Skeletal muscle cell (primary cell): ENCODE results near the gene TYMP.

ENCODE experiments used
- DNase-seq: peaks from one replicate; pipeline ENCODE4 v3.0.0-alpha.2; 2010; ENCODE audit warnings: low read depth
- H3K4me3 ChIP-seq: 2 replicates; pipeline ENCODE4 v1.5.1; 2011; ENCODE audit warnings: low read depth, mild to moderate bottlenecking, control low read depth, low read length, moderate library complexity

TYMP gene

GRCh38 chr22:50529897-50530579 lies at the start of gene TYMP:
TSS of gene TYMP (minus strand) at chr22:50530012. CDS start at chr22:50529709, 303 bp downstream.
- no peak for DNase-seq
- peak within 1 kb of the TSS; percentile 54 for H3K4me3 ChIP-seq

- no peak for DNase-seq
- H3K4me3 ChIP-seq, result no peak overlapping the region
These were observed 49.0 kb upstream of the TYMP start for GRCh38 chr22:50578776-50579310.

GRCh38 chr22:50577987-50578775 lies 48.4 kb upstream of the TYMP start, which contains the start of gene CPT1B:
TSS of gene CPT1B (minus strand) at chr22:50578427. CDS start at chr22:50577915, 512 bp downstream.
- DNase-seq, result no peak
- no peak within 1 kb of the TSS for H3K4me3 ChIP-seq

- no peak for DNase-seq
- H3K4me3 ChIP-seq, result no peak overlapping the region
These were observed 47.8 kb upstream of the TYMP start for GRCh38 chr22:50577697-50577986.

- no peak for DNase-seq
- H3K4me3 ChIP-seq, result no peak overlapping the region
These were observed 47.2 kb upstream of the TYMP start for GRCh38 chr22:50576806-50577696.

GRCh38 chr22:50576070-50576469 lies 46.3 kb upstream of the TYMP start:
- no peak overlapping the region for H3K4me3 ChIP-seq
- DNase-seq, result no peak

- DNase-seq, result no peak
- no peak overlapping the region for H3K4me3 ChIP-seq
These were observed 45.7 kb upstream of the TYMP start for GRCh38 chr22:50575426-50575941.

- no peak overlapping the region for H3K4me3 ChIP-seq
- no peak for DNase-seq
These were observed 44.6 kb upstream of the TYMP start for GRCh38 chr22:50574383-50574755.

- H3K4me3 ChIP-seq, result no peak overlapping the region
- DNase-seq, result no peak
These were observed 43.9 kb upstream of the TYMP start for GRCh38 chr22:50573491-50574382.

- H3K4me3 ChIP-seq, result no peak overlapping the region
- no peak for DNase-seq
These were observed 43.2 kb upstream of the TYMP start for GRCh38 chr22:50572965-50573364.

GRCh38 chr22:50571264-50572175 lies 41.7 kb upstream of the TYMP start:
- no peak overlapping the region for H3K4me3 ChIP-seq
- no peak for DNase-seq

- H3K4me3 ChIP-seq, result no peak overlapping the region
- no peak for DNase-seq
These were observed 41.0 kb upstream of the TYMP start for GRCh38 chr22:50570861-50571260.

GRCh38 chr22:50569896-50570535 lies 40.2 kb upstream of the TYMP start:
- DNase-seq, result no peak

GRCh38 chr22:50569041-50569459 lies 39.2 kb upstream of the TYMP start:
- no peak for DNase-seq
- H3K4me3 ChIP-seq, result no peak overlapping the region

More at GRCh38 chr22:50569896-50570535, 40.2 kb upstream of the TYMP start:
- no peak overlapping the region for H3K4me3 ChIP-seq

GRCh38 chr22:50568626-50569025 lies 38.8 kb upstream of the TYMP start:
- no peak overlapping the region for H3K4me3 ChIP-seq
- no peak for DNase-seq

GRCh38 chr22:50567721-50568252 lies 38.0 kb upstream of the TYMP start:
- no peak for DNase-seq
- H3K4me3 ChIP-seq, result no peak overlapping the region

GRCh38 chr22:50564289-50564688 lies 34.5 kb upstream of the TYMP start:
- no peak for DNase-seq
- no peak overlapping the region for H3K4me3 ChIP-seq
